ENCODE data around the gene AIFM3.

GRCh38 chr22:20949698-20950183 lies 17.3 kb upstream of the AIFM3 start:
- TF ChIP-seq EZH2 (IDR thresholded peaks at IDR 0.05; ENCODE audit: borderline replicate concordance, low read depth, low read length, severe bottlenecking) (no peak), MAX (IDR thresholded peaks at IDR 0.05; ENCODE audit: insufficient read depth, insufficient read length) (no peak)
- TF ChIP-seq, protein P1, sequence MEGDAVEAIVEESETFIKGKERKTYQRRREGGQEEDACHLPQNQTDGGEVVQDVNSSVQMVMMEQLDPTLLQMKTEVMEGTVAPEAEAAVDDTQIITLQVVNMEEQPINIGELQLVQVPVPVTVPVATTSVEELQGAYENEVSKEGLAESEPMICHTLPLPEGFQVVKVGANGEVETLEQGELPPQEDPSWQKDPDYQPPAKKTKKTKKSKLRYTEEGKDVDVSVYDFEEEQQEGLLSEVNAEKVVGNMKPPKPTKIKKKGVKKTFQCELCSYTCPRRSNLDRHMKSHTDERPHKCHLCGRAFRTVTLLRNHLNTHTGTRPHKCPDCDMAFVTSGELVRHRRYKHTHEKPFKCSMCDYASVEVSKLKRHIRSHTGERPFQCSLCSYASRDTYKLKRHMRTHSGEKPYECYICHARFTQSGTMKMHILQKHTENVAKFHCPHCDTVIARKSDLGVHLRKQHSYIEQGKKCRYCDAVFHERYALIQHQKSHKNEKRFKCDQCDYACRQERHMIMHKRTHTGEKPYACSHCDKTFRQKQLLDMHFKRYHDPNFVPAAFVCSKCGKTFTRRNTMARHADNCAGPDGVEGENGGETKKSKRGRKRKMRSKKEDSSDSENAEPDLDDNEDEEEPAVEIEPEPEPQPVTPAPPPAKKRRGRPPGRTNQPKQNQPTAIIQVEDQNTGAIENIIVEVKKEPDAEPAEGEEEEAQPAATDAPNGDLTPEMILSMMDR (IDR thresholded peaks at IDR 0.05; ENCODE audit: extremely low read depth in 1 of 2, insufficient read depth in 1 of 2, low read depth in 1 of 2, low read length in 2 of 2) = no peak

Measured in endothelial cell of umbilical vein (primary cell).